Vagina (tissue), 2 donors: ENCODE results near the gene PARP4.

Source experiments
- CTCF ChIP-seq, 3 experiments: fragments of 450-650 bp in 2 of 3; fragments of 200-600 bp in 1 of 3; sonication (generic) in 1 of 3; IDR thresholded peaks; one replicate each; pipeline ENCODE4 v1.5.1; 2017 to 2019; ENCODE audit warnings: antibody characterized with exemption in 3 of 3, mild to moderate bottlenecking in 2 of 3, moderate library complexity in 2 of 3
- POLR2A ChIP-seq, 2 donors: fragments of 450-650 bp; IDR thresholded peaks; one replicate each; pipeline ENCODE4 v1.6.1; 2017; ENCODE audit warnings: antibody characterized with exemption in 2 of 2, mild to moderate bottlenecking in 2 of 2, moderate library complexity in 2 of 2

DNA sequence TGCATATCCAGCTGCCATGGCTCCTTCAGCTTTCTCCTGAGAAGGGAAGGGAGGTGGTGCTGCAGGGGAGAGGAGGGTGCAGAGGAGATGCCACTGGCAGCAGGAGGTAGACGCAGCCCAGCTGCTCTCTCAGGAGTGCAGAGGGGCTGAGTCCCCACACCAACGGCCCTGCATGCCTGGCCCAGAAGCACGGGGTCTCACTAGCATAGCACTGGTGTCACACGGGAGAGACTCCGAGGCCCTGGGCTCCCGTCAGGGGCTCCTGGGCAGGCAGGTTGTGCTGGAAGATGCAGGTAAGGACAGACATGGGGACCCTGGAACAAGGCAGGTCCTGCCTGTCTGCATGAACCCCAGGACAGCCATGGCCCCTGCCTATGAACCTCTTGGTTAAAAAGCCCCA, 123.1 kb downstream of the PARP4 start:
- TF ChIP-seq POLR2A (IDR thresholded peaks at IDR 0.05) (no peak), CTCF (IDR thresholded peaks at IDR 0.05) (no peak)
